Esophagus muscularis mucosa (tissue), 4 donors: Measurements from ENCODE around the gene XXYLT1. TPM values are rescaled to one million over a fixed set of nuclear protein-coding genes. Genes with fewer than 3 reads are reported as not detected.

Experiments
- DNase-seq: peaks from one replicate; pipeline ENCODE4 v3.0.0-alpha.2; 2017; ENCODE audit errors: extremely low spot score
- H3K27ac ChIP-seq, 4 donors: fragments of 200-600 bp; sonication (generic); replicated peaks in 1 of 4; 1 replicate in 3 of 4; 2 replicates in 1 of 4; pipeline ENCODE4 v1.5.1; 2016 to 2019; ENCODE audit warnings: mild to moderate bottlenecking in 1 of 4
- H3K27me3 ChIP-seq, 4 donors: fragments of 200-600 bp; sonication (generic); one replicate each; pipeline versions ENCODE4 v1.5.1 to v1.6.0; 2016 to 2019
- H3K36me3 ChIP-seq, 4 donors: fragments of 200-600 bp; sonication (generic); one replicate each; pipeline ENCODE4 v1.5.1; 2016 to 2019
- H3K4me1 ChIP-seq, 4 donors: fragments of 200-600 bp; sonication (generic); one replicate each; pipeline ENCODE4 v1.5.1; 2016 to 2019
- H3K4me3 ChIP-seq, 4 donors: fragments of 200-600 bp; sonication (generic); 1 replicate in 2 of 4; 2 replicates in 2 of 4; pipeline ENCODE4 v1.5.1; 2016 to 2019; ENCODE audit warnings: mild to moderate bottlenecking in 4 of 4, moderate library complexity in 1 of 4
- H3K9me3 ChIP-seq, 4 donors: fragments of 200-600 bp; sonication (generic); 1 replicate in 3 of 4; 2 replicates in 1 of 4; pipeline ENCODE4 v1.5.1; 2016 to 2019
- EP300 ChIP-seq: sonication (generic); formaldehyde crosslinking; IDR thresholded peaks from one replicate; pipeline ENCODE4 v1.6.1; 2017; ENCODE audit warnings: antibody characterized with exemption
- POLR2A ChIP-seq: fragments of 450-650 bp; IDR thresholded peaks from one replicate; pipeline ENCODE4 v1.6.1; 2017; ENCODE audit warnings: antibody characterized with exemption, moderate library complexity, mild to moderate bottlenecking, low read depth
- POLR2AphosphoS5 ChIP-seq, 2 donors: sonication (generic); formaldehyde crosslinking; IDR thresholded peaks; one replicate each; pipeline ENCODE4 v1.6.1; 2017; ENCODE audit warnings: antibody characterized with exemption in 2 of 2
- WGBS: methylation state at CpG from one replicate; pipeline ENCODE4 v1.1.5; 2018; 5-methylcytosine and 5-hydroxymethylcytosine counted together
- intact Hi-C: fragments of 100-400 bp; cut with DNase I; formaldehyde crosslinking; loops from one replicate; pipeline ENCODE4 v1.15.1; 2023
- total RNA-seq, 4 donors: library from RNA; depleted of rRNA; stranded (reverse); fragments of >200 nt; gene quantifications; one replicate each; pipeline versions ENCODE4 v1.1.0 to v1.2.1, GENCODE V29; 2016
- TF ChIP-seq, protein P1 (sequence below), 3 experiments: fragments of 200-600 bp in 2 of 3; fragments of 450-650 bp in 1 of 3; sonication (generic) in 2 of 3; IDR thresholded peaks; one replicate each; pipeline ENCODE4 v1.5.1; 2017 to 2019; ENCODE audit warnings: antibody characterized with exemption in 3 of 3, mild to moderate bottlenecking in 2 of 3, moderate library complexity in 1 of 3

The XXYLT1 gene
- total RNA-seq, 4 donors from 2014 or later: 8.8 to 18.5 (median 13.9) TPM

DNA sequence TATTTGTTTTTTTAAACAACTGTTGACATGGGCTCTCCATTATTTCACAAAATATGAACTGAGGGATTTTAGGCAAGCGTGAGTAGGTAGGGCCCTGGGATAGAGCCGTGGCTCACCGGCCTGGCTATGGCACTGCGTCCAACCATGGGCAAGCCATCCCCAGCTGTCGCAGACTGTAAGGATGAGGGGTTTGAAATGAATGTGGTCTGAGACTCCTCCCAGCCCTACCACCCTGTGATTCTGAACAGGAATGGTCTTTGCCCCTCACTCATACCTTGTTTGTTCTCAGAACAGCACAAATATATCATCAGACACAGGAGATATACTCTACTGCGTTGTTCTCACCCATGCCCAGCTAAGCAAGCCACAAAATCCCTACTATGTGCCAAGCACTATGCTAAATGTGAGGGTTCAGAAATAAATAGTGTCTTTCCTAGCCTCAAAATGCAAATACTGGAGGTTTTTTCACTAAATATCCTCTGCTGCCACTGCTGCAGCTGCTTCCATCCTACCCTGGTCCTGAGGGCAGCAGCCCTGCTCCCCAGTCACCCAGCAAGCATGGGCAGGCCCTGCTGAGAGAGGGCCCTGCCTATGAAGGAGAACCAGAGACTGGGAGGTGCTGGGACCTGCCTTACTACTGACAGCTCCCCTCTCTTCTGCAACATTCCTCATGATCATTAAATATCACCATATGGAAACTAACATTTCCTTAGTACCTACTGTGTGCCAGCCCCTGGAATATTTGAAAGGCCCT lies 102.8 kb downstream of the XXYLT1 start:
- intact Hi-C loops: no loop called here
- TF ChIP-seq POLR2AphosphoS5 (IDR thresholded peaks at IDR 0.05) (no peak), POLR2A (no peak), EP300 (no peak)
- TF ChIP-seq, protein P1, sequence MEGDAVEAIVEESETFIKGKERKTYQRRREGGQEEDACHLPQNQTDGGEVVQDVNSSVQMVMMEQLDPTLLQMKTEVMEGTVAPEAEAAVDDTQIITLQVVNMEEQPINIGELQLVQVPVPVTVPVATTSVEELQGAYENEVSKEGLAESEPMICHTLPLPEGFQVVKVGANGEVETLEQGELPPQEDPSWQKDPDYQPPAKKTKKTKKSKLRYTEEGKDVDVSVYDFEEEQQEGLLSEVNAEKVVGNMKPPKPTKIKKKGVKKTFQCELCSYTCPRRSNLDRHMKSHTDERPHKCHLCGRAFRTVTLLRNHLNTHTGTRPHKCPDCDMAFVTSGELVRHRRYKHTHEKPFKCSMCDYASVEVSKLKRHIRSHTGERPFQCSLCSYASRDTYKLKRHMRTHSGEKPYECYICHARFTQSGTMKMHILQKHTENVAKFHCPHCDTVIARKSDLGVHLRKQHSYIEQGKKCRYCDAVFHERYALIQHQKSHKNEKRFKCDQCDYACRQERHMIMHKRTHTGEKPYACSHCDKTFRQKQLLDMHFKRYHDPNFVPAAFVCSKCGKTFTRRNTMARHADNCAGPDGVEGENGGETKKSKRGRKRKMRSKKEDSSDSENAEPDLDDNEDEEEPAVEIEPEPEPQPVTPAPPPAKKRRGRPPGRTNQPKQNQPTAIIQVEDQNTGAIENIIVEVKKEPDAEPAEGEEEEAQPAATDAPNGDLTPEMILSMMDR (IDR thresholded peaks at IDR 0.05): no peak
- H3K36me3 ChIP-seq: no peaks in the 10 kb centered on the region
- no peak overlapping the region for H3K4me3 ChIP-seq
- WGBS: 95% methylated on average over 6 of the region's 6 CpGs
- peaks cover 22 to 30% (median 29%) of the 10 kb centered on the region in 4 donors for H3K4me1 ChIP-seq
- no peaks in the 10 kb centered on the region for H3K9me3 ChIP-seq
- H3K27ac ChIP-seq: no peak overlapping the region
- DNase-seq: no peak
- H3K27me3 ChIP-seq: no peaks in the 10 kb centered on the region

- no peak for DNase-seq
- Histone ChIP-seq H3K36me3 (no peaks in the 10 kb centered on the region), H3K9me3 (no peaks in the 10 kb centered on the region), H3K4me1 (peaks cover 8 to 27% (median 21%) of the 10 kb centered on the region in 4 donors), H3K27me3 (no peaks in the 10 kb centered on the region), H3K27ac (no peak overlapping the region), H3K4me3 (no peak overlapping the region)
- no peak for TF ChIP-seq EP300
- TF ChIP-seq POLR2AphosphoS5 (IDR thresholded peaks at IDR 0.05): no peak
- TF ChIP-seq POLR2A: no peak
- TF ChIP-seq, protein P1 (IDR thresholded peaks at IDR 0.05): no peak
- 100% methylated on average over 1 of the region's 1 CpG for WGBS
- intact Hi-C loops: no loop called here
These were observed 105.2 kb downstream of the XXYLT1 start for GRCh38 chr3:195165790-195166189.

DNA sequence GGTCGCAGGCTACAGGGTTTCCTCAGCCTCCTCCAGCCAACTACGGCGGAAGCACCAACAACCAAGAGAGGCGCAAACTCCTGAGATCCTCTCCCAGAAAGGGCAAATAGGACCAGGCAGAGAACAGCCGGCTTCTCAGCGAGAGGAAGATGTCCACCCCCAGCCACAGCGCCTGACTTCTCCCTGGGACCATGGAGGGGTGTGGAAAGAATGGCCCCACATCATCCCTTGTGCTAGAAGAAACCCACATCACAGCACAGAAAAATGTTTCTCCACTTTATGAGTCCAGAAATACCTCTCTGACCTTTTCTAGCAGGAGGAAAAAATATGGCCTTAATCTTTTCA lies 105.7 kb downstream of the XXYLT1 start:
- Histone ChIP-seq H3K27me3 (no peaks in the 10 kb centered on the region), H3K4me1 (peaks cover 14 to 27% (median 21%) of the 10 kb centered on the region in 4 donors), H3K9me3 (no peaks in the 10 kb centered on the region), H3K27ac (no peak overlapping the region), H3K4me3 (no peak overlapping the region), H3K36me3 (no peaks in the 10 kb centered on the region)
- DNase-seq: no peak
- intact Hi-C loops: no loop called here
- 98% methylated on average over 7 of the region's 7 CpGs for WGBS
- TF ChIP-seq POLR2A (no peak), POLR2AphosphoS5 (IDR thresholded peaks at IDR 0.05) (no peak), EP300 (no peak)
- TF ChIP-seq, protein P1 (IDR thresholded peaks at IDR 0.05): no peak

- WGBS: 80% methylated on average over 6 of the region's 6 CpGs
- H3K4me1 ChIP-seq: peaks cover 19 to 30% (median 24%) of the 10 kb centered on the region in 4 donors
- intact Hi-C loops: no loop called here
- DNase-seq: no peak
- no peaks in the 10 kb centered on the region for H3K27me3 ChIP-seq
- no peak overlapping the region for H3K4me3 ChIP-seq
- H3K27ac ChIP-seq: no peak overlapping the region
- no peaks in the 10 kb centered on the region for H3K9me3 ChIP-seq
- H3K36me3 ChIP-seq: no peaks in the 10 kb centered on the region
- TF ChIP-seq POLR2AphosphoS5 (IDR thresholded peaks at IDR 0.05) (no peak), EP300 (no peak), POLR2A (no peak)
- TF ChIP-seq, protein P1 (IDR thresholded peaks at IDR 0.05): no peak
These were observed 106.2 kb downstream of the XXYLT1 start for GRCh38 chr3:195164573-195165264.
